ENCODE measurements around the gene UBE2G1.

GRCh38 chr17:4354206-4354605, 12.3 kb downstream of the UBE2G1 start:
- TF ChIP-seq CTCF (conservative IDR thresholded peaks at IDR 0.05): no peak
- no peak for TF ChIP-seq ZFX (IDR thresholded peaks at IDR 0.05)

Measured in C4-2B (cell line).